Left renal cortex interstitium (tissue), 4 donors: ENCODE data around the gene ALPI. TPM values are rescaled to one million over a fixed set of nuclear protein-coding genes. Genes with fewer than 3 reads are reported as not detected.
"Not testable (repeated sequence)": the region's sequence is repeated elsewhere in the genome, so short reads cannot be mapped to it uniquely, and the experiment has no call there.

Source experiments
- DNase-seq, 4 donors: peaks; one replicate each; pipeline ENCODE4 v3.0.0-alpha.2; 2013; ENCODE audit warnings: low read depth in 4 of 4, low spot score in 2 of 4, missing footprints in 1 of 4
- polyA plus RNA-seq, 4 donors: library from polyadenylated mRNA; unstranded; fragments of 120-200 nt; gene quantifications; one replicate each; pipeline ENCODE4 v1.2.1, GENCODE V29; 2013; ENCODE audit not compliant: insufficient read length in 4 of 4

The ALPI gene
- polyA plus RNA-seq: under 1 TPM; 0.05 to 0.09 (median 0.06) TPM

DNA sequence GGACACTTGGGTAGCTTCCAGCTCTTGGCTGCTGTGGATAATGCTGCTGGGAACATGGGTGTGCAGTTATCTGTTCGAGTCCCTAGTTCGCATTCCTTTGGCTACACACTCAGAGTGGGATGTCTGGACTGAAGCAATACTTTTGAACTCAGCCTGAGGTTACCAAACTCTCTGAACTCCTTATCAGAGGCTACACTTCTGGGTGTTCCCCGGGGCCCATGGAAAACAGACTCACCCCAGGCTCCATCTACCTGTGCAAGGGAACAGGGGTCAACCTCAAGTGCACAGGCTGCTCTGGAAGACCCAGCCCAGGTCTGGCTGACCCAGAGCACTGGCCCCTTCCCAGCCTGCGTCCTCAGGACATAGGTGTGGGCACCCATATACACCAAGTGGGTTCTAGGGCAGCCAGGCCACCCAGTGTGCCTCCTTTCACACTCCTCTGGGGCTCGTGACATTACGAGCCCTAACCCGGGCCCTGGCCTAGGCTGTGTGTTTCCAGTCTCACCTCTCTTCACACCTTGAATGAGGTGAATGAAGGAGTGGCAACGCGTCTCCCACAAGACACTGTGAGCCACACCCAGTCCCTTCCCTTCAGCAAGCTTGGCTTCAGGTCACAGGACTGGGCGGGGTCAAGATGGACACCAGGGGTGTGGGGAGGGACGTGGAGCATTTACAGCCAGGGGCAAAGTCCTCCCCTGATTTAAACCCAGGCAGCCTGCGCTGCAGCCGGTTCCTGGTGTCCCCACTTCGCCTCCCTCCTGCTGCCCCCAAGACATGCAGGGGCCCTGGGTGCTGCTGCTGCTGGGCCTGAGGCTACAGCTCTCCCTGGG, at the start of gene ALPI:
TSS of gene ALPI (plus strand) at position 728 of the 830 bp plus-strand sequence. CDS start at position 775, 47 bp downstream.
- DNase-seq: no peak

DNA sequence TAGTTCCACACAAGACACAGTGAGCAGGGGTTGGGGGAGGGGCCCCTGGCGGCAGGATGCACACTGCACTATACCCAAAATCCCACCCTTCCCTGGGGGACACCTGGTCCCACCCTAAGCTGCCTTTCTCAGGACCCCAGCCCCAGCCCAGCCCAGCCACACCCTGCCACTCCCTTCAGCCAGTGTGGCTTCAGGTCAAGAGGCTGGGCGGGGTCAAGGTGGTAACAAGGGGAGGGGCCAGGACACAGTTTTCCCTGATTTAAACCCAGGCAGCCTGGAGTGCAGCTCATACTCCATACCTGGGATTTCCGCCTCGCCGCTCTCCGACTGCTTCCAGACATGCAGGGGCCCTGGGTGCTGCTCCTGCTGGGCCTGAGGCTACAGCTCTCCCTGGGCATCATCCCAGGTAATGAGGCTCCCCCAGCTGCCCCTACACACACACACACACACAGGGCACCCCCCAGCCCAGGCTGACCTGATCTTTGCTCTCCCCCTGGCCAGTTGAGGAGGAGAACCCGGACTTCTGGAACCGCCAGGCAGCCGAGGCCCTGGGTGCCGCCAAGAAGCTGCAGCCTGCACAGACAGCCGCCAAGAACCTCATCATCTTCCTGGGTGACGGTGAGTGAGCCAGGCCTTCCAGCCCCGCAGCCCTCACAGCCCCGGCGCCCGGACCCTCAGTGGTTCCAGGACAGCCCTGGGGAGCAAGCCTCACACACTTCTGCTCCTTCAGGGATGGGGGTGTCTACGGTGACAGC, 49.2 kb upstream of the ALPI start, which contains the start of gene ALPG:
TSS of gene ALPG (plus strand) at position 289 of the 755 bp plus-strand sequence. CDS start at position 340, 51 bp downstream.
- DNase-seq: no peak

- DNase-seq: not testable (repeated sequence)
Measured at GRCh38 chr2:232407428-232408150, 48.4 kb upstream of the ALPI start.

DNA sequence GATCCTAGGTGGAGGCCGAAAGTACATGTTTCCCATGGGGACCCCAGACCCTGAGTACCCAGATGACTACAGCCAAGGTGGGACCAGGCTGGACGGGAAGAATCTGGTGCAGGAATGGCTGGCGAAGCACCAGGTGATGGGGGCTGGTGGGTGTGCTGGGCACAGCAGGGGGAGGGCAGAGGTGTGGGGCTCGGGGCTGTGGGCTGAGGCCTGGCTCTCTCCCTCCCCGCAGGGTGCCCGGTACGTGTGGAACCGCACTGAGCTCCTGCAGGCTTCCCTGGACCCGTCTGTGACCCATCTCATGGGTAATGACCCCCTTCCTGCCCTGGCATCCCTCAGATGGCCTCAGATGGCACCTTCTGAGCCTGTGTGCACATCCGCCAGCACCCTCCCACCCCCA, 47.7 kb upstream of the ALPI start:
- DNase-seq: not testable (repeated sequence)

DNA sequence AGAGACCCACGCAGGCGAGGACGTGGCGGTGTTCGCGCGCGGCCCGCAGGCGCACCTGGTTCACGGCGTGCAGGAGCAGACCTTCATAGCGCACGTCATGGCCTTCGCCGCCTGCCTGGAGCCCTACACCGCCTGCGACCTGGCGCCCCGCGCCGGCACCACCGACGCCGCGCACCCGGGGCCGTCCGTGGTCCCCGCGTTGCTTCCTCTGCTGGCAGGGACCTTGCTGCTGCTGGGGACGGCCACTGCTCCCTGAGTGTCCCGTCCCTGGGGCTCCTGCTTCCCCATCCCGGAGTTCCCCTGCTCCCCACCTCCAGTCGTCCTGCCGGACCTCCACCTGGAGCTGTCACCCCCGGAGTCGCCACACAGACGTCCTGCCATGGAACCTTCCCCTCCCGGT, 46.3 kb upstream of the ALPI start:
- DNase-seq: not testable (repeated sequence)

- no peak for DNase-seq
Measured at GRCh38 chr2:232410238-232410900, 45.6 kb upstream of the ALPI start.

DNA sequence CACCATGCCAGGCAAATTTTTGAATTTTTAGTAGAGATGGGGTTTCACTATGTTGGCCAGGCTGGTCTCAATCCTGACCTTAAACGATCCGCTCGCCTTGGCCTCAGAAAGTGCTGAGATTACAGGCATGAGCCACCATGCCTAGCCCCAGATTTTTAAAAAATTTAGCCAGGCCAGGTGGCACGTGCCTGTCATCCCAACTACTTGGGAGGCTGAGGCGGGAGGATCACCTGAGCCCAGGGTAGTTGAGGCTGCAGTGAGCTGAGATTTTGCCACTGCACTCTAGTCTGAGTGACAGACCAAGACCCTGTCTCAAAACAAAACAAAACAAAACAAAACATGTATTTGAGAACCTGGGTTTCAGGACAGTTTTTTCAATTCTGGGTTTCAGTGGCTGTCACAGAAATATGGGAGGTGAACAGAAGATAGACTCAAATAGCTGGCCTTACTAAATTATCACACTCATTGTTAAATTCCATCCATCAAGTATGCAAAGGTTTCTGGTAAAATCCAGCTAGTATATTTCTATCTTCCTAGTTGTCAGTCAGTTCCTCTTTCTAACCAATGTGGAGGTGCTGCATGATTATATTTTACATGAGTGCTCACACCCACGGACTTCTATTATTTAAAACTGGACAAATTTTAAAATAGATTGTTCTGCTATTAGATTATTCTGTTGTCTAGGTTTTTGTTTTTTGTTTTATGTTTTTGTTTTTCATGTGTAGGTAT, 43.9 kb upstream of the ALPI start:
- DNase-seq: no peak

DNA sequence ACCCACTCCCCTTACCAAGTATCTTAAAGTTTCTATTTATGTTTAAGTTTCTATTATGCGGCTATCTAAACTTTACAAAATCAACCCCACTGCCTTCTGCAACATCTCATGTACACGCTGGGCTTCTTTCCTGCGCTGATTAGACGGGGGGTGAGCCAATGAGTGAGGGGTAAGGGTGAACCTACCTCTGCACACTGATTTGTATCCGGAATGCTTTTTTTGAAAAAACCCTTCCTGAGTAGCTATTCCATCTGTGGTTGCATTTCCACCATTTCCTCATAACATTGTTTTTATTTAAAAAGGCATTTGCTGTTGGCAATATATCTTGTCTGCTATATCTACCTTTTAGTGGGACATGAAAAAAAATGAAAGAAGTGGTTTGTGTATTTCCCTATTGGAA, 43.0 kb upstream of the ALPI start:
- no peak for DNase-seq

- no peak for DNase-seq
Measured at GRCh38 chr2:232415138-232415690, 40.7 kb upstream of the ALPI start.

DNA sequence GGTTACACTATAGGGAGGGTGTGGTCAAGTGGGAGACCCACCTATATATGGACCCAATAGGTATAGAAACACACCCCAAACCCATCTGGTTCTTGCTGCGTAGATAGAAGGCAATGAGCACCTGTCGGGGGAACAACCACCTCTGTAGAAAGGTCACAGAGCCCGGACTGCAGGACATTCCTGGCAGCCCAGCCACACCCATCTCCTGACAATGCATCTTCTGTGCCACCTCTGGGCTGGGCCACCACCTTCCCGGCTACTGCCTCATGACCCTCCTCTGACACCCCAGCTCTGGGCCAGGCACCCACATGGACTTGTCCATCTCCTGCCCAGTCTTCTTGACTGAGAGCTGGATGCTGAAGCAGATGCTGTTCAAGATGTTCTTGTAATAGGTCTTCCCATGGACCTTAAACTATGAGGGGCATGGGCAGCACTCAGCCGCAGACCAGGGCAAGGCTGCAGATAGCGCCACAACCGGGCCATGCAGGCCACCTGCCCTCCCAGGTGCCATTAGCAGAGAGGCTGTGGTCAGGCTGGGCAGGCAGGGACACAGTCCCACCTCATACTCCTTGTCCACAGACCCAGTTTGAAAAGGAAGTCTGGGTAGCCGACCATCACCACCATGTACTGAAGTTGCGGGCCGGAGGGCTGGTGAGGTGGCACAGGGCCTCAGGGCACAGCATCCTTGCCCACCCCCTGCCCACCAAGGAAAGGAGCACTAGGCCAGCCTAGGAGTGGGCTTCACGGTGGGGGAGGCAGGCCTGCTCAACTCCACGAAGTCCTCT, 40.0 kb upstream of the ALPI start:
- DNase-seq: no peak

GRCh38 chr2:232416521-232417470, 39.2 kb upstream of the ALPI start:
- no peak for DNase-seq

DNA sequence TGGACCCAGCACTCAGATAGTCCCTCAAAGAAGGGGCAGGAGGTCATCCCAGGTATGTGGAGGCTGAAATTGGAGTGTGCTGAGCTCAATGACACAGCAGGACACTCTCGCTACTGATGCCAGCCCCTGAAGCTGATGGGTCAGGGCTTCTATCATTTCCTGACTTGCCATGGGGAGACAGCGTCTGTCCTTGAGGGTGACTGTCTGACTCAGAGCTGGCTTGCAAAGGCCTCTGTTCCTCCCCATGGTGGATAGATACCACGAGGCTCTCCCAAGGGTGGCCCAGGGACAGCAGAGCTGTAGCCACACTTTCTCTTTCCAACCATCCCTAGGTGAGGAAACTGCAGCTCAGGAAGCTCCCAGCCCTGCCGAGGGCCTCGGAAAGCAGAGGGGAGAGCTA, 38.5 kb upstream of the ALPI start:
- no peak for DNase-seq

DNA sequence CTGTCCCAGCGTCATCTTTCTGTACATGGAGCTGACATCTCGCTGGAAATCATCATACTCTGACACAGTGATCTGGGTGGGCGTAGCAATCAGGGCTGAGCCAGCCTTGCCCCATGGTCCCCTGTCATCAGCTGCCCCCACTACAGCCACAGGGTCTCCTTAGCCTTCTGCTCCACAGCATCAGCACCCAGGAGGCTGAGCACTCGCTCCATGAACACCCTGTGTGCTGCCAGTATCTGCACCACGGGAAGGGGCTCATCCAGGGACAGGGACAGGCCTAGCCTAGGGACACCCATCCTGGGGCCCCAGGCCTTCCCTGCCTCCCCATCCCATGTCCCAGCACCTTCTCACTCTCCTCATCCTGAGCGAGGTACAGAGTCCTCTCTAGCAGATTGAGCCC, 37.9 kb upstream of the ALPI start:
- no peak for DNase-seq

- DNase-seq: no peak
Measured at GRCh38 chr2:232418466-232419244, 37.3 kb upstream of the ALPI start.

DNA sequence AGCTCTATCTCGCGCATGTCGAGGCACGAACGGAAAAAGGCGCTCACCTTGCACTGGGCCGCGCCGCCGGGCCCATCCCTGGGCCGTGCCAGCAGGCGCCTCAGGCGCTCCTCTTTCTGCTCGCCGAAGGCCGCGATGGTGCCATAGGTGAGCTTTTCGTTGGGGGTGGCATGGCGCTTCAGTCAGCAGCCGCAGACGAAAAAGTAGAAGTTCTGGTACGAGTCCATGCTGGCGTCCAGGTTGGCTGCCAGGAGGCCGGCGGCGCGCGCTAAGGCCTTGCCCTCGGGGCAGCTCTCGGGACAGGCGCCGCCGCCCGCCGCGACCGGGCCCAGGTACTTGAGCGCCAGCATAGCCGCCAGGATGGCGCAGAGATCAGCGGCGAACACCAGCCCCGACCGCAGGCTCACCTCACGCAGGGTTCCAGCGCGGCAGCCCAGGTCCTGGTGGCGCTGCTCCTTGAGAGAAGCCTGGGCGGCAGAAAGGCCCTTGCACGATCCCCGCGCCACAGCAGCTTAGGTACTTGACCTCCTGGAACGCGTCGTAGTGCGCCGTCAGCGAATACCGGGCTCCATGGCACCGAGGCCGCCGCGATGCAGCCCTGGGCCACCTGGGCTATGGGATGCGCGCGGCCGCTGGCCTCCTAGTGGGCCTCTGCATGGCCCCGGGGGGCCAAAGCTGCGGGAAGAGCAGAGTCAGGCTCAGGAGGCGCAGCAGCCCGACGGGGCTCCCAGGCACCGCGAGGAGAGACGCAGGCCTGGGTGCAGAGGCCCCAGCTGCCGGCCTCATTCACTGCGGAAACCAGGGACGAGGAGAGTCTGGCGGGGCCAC, 36.5 kb upstream of the ALPI start:
- no peak for DNase-seq

GRCh38 chr2:232420073-232420454, 35.9 kb upstream of the ALPI start:
- DNase-seq: no peak
